ENCODE data around the gene ATP11C. TPM values are rescaled to one million over a fixed set of nuclear protein-coding genes. Genes with fewer than 3 reads are reported as not detected.
"Not testable (repeated sequence)": the region's sequence is repeated elsewhere in the genome, so short reads cannot be mapped to it uniquely, and the experiment has no call there.

The ATP11C gene
- polyA plus RNA-seq, 1 experiment = 43.4 TPM

GRCh38 chrX:139869796-139870195 lies 63.1 kb downstream of the ATP11C start:
- no peak for TF ChIP-seq CTCF (IDR thresholded peaks at IDR 0.05; ENCODE audit: low read depth, low read length)
- ChIA-PET CTCF (no interaction called here), POLR2A (no interaction called here)
- DNase-seq (ENCODE audit: low read depth, low spot score) = no peak
- Histone ChIP-seq H3K27me3 (ENCODE audit: control insufficient read depth, insufficient read depth, low read length) (no peaks in the 10 kb centered on the region), H3K9me3 (ENCODE audit: control insufficient read depth, insufficient read depth, low read length) (no peaks in the 10 kb centered on the region), H3K4me3 (ENCODE audit: low read depth, low read length) (no peak overlapping the region), H3K27ac (ENCODE audit: low read depth, low read length) (no peak overlapping the region)

DNA sequence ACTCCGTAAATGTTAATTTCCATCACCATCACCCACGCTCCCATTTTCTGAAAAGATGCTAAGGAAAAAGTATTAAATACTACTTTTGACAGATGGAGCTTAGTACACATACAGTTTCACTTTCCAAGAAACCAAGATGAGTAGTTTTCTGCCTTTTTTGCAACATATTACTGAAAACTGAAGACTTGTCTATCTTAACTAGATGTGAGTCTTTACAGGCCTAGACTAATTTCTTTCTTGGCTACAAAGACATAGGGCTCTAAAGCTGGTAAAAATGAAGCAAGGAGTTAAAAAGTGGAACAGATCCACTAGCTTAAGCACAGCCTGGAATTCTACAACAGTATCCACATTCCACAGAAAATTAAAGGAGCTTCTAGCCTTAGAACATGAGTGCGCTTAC lies 68.2 kb downstream of the ATP11C start:
- no peak overlapping the region for H3K4me3 ChIP-seq (ENCODE audit: low read depth, low read length)
- ChIA-PET CTCF (no interaction called here), POLR2A (no interaction called here)
- no peak overlapping the region for H3K27ac ChIP-seq (ENCODE audit: low read depth, low read length)
- no peak for DNase-seq (ENCODE audit: low read depth, low spot score)
- no peak for TF ChIP-seq CTCF (IDR thresholded peaks at IDR 0.05; ENCODE audit: low read depth, low read length)
- H3K9me3 ChIP-seq (ENCODE audit: control insufficient read depth, insufficient read depth, low read length) = no peaks in the 10 kb centered on the region
- H3K27me3 ChIP-seq (ENCODE audit: control insufficient read depth, insufficient read depth, low read length) = no peaks in the 10 kb centered on the region

- H3K9me3 ChIP-seq (ENCODE audit: control insufficient read depth, insufficient read depth, low read length) = no peaks in the 10 kb centered on the region
- POLR2A ChIA-PET = no interaction called here
- H3K4me3 ChIP-seq (ENCODE audit: low read depth, low read length) = no peak overlapping the region
- no peak; the same call in 1 of the 2 replicates for TF ChIP-seq CTCF (IDR thresholded peaks at IDR 0.05; ENCODE audit: low read depth, low read length)
- no peaks in the 10 kb centered on the region for H3K27me3 ChIP-seq (ENCODE audit: control insufficient read depth, insufficient read depth, low read length)
- H3K27ac ChIP-seq (ENCODE audit: low read depth, low read length) = no peak overlapping the region
- CTCF ChIA-PET = no interaction called here
- no peak for DNase-seq (ENCODE audit: low read depth, low spot score)
These were observed 70.6 kb downstream of the ATP11C start for GRCh38 chrX:139862208-139862607.

- CTCF ChIA-PET; H3K27ac ChIP-seq (ENCODE audit: low read depth, low read length); H3K9me3 ChIP-seq (ENCODE audit: control insufficient read depth, insufficient read depth, low read length); POLR2A ChIA-PET; H3K4me3 ChIP-seq (ENCODE audit: low read depth, low read length); H3K27me3 ChIP-seq (ENCODE audit: control insufficient read depth, insufficient read depth, low read length); DNase-seq (ENCODE audit: low read depth, low spot score): not testable (repeated sequence)
These were observed 76.0 kb downstream of the ATP11C start for GRCh38 chrX:139856826-139857225.

DNA sequence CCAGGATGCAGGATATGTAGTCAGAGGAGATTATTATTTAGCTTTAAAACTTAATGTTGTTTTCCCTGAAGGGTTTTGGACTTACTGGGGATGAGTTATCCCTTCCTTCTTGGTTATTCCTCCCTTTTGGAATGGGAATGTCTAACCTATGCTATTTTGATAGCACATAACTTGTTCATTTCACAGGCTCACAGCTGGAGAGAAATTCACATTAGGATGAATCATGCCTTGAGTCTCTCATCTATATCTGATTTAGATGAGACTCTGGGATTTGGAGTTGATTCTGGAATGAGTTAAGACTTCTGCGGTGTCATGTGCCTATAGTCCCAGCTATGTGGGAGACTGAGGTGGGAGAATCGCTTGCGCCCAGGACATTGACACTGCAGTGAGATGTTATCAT lies 81.1 kb downstream of the ATP11C start:
- TF ChIP-seq CTCF (IDR thresholded peaks at IDR 0.05; ENCODE audit: low read depth, low read length) = no peak
- peak; percentile 15 for DNase-seq (ENCODE audit: low read depth, low spot score)
- CTCF ChIA-PET = no interaction called here
- Histone ChIP-seq H3K9me3 (ENCODE audit: control insufficient read depth, insufficient read depth, low read length) (no peaks in the 10 kb centered on the region), H3K27me3 (ENCODE audit: control insufficient read depth, insufficient read depth, low read length) (no peaks in the 10 kb centered on the region), H3K4me3 (ENCODE audit: low read depth, low read length) (no peak overlapping the region), H3K27ac (ENCODE audit: low read depth, low read length) (no peak overlapping the region)
- POLR2A ChIA-PET = no interaction called here

GRCh38 chrX:139850968-139851367 lies 81.9 kb downstream of the ATP11C start:
- POLR2A ChIA-PET = no interaction called here
- Histone ChIP-seq H3K27me3 (ENCODE audit: control insufficient read depth, insufficient read depth, low read length) (no peaks in the 10 kb centered on the region), H3K4me3 (ENCODE audit: low read depth, low read length) (no peak overlapping the region), H3K9me3 (ENCODE audit: control insufficient read depth, insufficient read depth, low read length) (no peaks in the 10 kb centered on the region), H3K27ac (ENCODE audit: low read depth, low read length) (no peak overlapping the region)
- TF ChIP-seq CTCF (IDR thresholded peaks at IDR 0.05; ENCODE audit: low read depth, low read length) = no peak
- DNase-seq (ENCODE audit: low read depth, low spot score) = no peak
- CTCF ChIA-PET = no interaction called here
